ENCODE results near the gene CCM2. TPM values are rescaled to one million over a fixed set of nuclear protein-coding genes. Genes with fewer than 3 reads are reported as not detected.

Gene CCM2
- total and polyA plus RNA-seq, 4 donors, result 21.7 to 57.6 (median 51.1) TPM

DNA sequence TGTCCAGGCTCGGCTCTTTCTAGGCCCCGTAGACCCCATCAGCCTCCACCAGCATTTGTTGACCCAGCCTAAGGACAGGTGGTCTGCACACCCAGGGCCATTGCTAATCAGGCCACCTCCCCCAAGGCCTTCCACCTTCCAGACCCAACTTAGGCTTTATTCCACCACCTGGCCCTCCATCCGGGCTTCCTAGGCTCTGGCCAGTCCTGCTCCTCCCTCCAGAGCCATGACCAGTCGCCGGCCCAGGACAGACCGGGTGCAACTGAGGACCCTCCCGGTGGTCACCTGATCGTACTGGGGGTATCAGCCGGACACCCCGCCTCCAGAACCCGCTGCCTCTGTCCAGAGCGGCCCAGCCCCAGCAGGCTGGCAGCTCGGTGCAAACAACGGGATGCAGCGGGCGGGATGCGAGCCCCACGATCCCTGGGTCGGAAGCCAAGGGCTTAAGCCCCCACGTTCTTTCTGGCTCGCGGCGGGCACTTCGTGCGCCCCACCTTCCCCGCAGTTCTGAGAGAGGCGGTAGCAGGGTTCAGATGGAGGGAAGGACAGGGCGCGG is 88.2 kb downstream of the CCM2 start:
- no peaks in the 10 kb centered on the region for H3K36me3 ChIP-seq (ENCODE audit: control insufficient read depth in 4 of 4, insufficient read depth in 4 of 4, low read length in 4 of 4)
- ATAC-seq (ENCODE audit: insufficient read depth, low FRiP score) (no peak), DNase-seq (peak in 2 of 3 donors; percentile 22 to 29)
- H3K9me3 ChIP-seq (ENCODE audit: control insufficient read depth in 4 of 4, insufficient read depth in 3 of 4, low read length in 3 of 4), result no peaks in the 10 kb centered on the region
- no peak overlapping the region for H3K9ac ChIP-seq (ENCODE audit: insufficient read depth in 1 of 2, low read length in 2 of 2)
- H3K4me1 ChIP-seq (ENCODE audit: control insufficient read depth in 5 of 5, insufficient read depth in 5 of 5, low read length in 5 of 5), result peaks cover 0 to 16% (median 3%) of the 10 kb centered on the region in 5 donors
- no peak for TF ChIP-seq CTCF (IDR thresholded peaks at IDR 0.05; ENCODE audit: control extremely low read depth, extremely low read depth)
- H3K4me3 ChIP-seq, result no peak overlapping the region
- H3K27ac ChIP-seq (ENCODE audit: low read depth in 1 of 2, low read length in 1 of 2), result no peak overlapping the region
- H3K27me3 ChIP-seq (ENCODE audit: control insufficient read depth in 3 of 3, insufficient read depth in 3 of 3, low read length in 2 of 3), result no peaks in the 10 kb centered on the region
- WGBS, 2 donors, result 53 to 54% methylated on average over 27 to 29 of the region's 29 CpGs

DNA sequence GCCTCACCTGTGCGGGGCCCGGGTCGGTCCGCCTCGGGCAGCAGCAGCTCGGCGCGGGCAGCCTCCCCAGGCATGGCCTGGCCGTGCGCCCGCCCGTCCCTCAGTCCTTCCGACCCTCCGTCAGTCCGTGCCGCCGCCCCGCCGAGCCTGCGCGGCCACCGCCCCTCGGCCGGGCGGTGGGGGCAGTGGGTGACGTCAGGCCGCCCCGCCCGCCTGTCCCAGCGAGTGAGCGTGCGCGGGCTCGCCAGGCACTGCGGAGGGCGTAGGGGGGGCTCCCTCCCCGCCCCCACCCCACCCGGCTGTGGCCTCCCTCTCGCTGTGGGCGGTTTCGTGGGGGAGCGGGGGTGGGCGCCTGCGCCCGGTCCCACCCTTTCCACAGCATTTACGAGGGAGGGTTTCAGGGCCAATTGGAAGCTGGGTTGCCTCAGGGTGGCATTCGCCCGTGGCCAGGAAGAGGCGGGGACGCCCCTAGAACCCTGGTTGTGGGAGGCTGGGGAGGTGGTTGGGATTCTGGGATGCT is 88.9 kb downstream of the CCM2 start, which contains the start of gene NACAD:
Gene NACAD (minus strand): TSS at position 149 of the 520 bp plus-strand sequence. CDS start 75 bp downstream, at position 74.
- Histone ChIP-seq H3K4me1 (ENCODE audit: control insufficient read depth in 5 of 5, insufficient read depth in 5 of 5, low read length in 5 of 5) (peaks cover 0 to 16% (median 3%) of the 10 kb centered on the region in 5 donors), H3K9me3 (ENCODE audit: control insufficient read depth in 4 of 4, insufficient read depth in 3 of 4, low read length in 3 of 4) (no peaks in the 10 kb centered on the region), H3K36me3 (ENCODE audit: control insufficient read depth in 4 of 4, insufficient read depth in 4 of 4, low read length in 4 of 4) (no peaks in the 10 kb centered on the region), H3K9ac (ENCODE audit: insufficient read depth in 1 of 2, low read length in 2 of 2) (peak within 1 kb of the TSS in 1 of 2 donors; percentile 32), H3K27me3 (ENCODE audit: control insufficient read depth in 3 of 3, insufficient read depth in 3 of 3, low read length in 2 of 3) (no peaks in the 10 kb centered on the region), H3K27ac (ENCODE audit: low read depth in 1 of 2, low read length in 1 of 2) (no peak within 1 kb of the TSS), H3K4me3 (peak within 1 kb of the TSS; percentile 40)
- DNase-seq (peak; percentile 64 to 71 (median 71)), ATAC-seq (ENCODE audit: insufficient read depth, low FRiP score) (peak; percentile 70)
- TF ChIP-seq CTCF (IDR thresholded peaks at IDR 0.05; ENCODE audit: control extremely low read depth, extremely low read depth), result no peak
- 0 to 1% methylated on average over 16 to 50 of the region's 50 CpGs for WGBS, 2 donors

- Histone ChIP-seq H3K4me1 (ENCODE audit: control insufficient read depth in 5 of 5, insufficient read depth in 5 of 5, low read length in 5 of 5) (peaks cover 0 to 16% (median 3%) of the 10 kb centered on the region in 5 donors), H3K27ac (ENCODE audit: low read depth in 1 of 2, low read length in 1 of 2) (no peak overlapping the region), H3K36me3 (ENCODE audit: control insufficient read depth in 4 of 4, insufficient read depth in 4 of 4, low read length in 4 of 4) (no peaks in the 10 kb centered on the region), H3K27me3 (ENCODE audit: control insufficient read depth in 3 of 3, insufficient read depth in 3 of 3, low read length in 2 of 3) (no peaks in the 10 kb centered on the region), H3K9ac (ENCODE audit: insufficient read depth in 1 of 2, low read length in 2 of 2) (peak overlapping the region in 1 of 2 donors; percentile 32), H3K9me3 (ENCODE audit: control insufficient read depth in 4 of 4, insufficient read depth in 3 of 4, low read length in 3 of 4) (no peaks in the 10 kb centered on the region), H3K4me3 (peak overlapping the region; percentile 40)
- peak; percentile 5 for ATAC-seq (ENCODE audit: insufficient read depth, low FRiP score)
- peak; percentile 51 to 63 (median 56) for DNase-seq
- WGBS, 2 donors, result 3 to 6% methylated on average over 20 to 22 of the region's 22 CpGs
- TF ChIP-seq CTCF (IDR thresholded peaks at IDR 0.05; ENCODE audit: control extremely low read depth, extremely low read depth), result no peak
Measured at GRCh38 chr7:45089341-45089891, 89.4 kb downstream of the CCM2 start.

Measured in lung (tissue), 12 donors.